NK-92 treated with Interleukin-12 subunit alpha and Interleukin-12 subunit beta, amount 100 ng/mL, for 24 hours (cell line): Measurements from ENCODE around the gene EIF4A2.
"Not testable (repeated sequence)": the region's sequence is repeated elsewhere in the genome, so short reads cannot be mapped to it uniquely, and the experiment has no call there.

Experiments
- DNase-seq: peaks from one replicate; lab custom pipeline; 2025; lab: John Stamatoyannopoulos, UW

Gene EIF4A2

GRCh38 chr3:186784820-186785494 lies 1.6 kb downstream of the EIF4A2 start:
- DNase-seq, result no peak

GRCh38 chr3:186785495-186786018 lies 2.2 kb downstream of the EIF4A2 start:
- no peak for DNase-seq

GRCh38 chr3:186786922-186787321 lies 3.5 kb downstream of the EIF4A2 start:
- no peak for DNase-seq

- DNase-seq, result no peak
Observed at GRCh38 chr3:186787642-186788481, 4.5 kb downstream of the EIF4A2 start.

- DNase-seq, result no peak
Observed at GRCh38 chr3:186788482-186789370, 5.3 kb downstream of the EIF4A2 start.

- no peak for DNase-seq
Observed at GRCh38 chr3:186789554-186790260, 6.3 kb downstream of the EIF4A2 start.

GRCh38 chr3:186790261-186790981 lies 7.0 kb downstream of the EIF4A2 start:
- no peak for DNase-seq

GRCh38 chr3:186798239-186798874 lies 15.0 kb downstream of the EIF4A2 start:
- DNase-seq, result no peak

GRCh38 chr3:186800285-186800684 lies 16.9 kb downstream of the EIF4A2 start:
- DNase-seq, result no peak

GRCh38 chr3:186802701-186803100 lies 19.3 kb downstream of the EIF4A2 start:
- DNase-seq, result no peak

- not testable (repeated sequence) for DNase-seq
Observed at GRCh38 chr3:186803447-186803846, 20.1 kb downstream of the EIF4A2 start.

- peak; percentile 80 for DNase-seq
Observed at GRCh38 chr3:186806089-186807055, 23.0 kb downstream of the EIF4A2 start, which contains the start of gene RFC4. Gene RFC4 (minus strand): TSS chr3:186806482. CDS start chr3:186804713, 1,769 bp downstream.

- no peak for DNase-seq
Observed at GRCh38 chr3:186807231-186807630, 23.9 kb downstream of the EIF4A2 start.

- no peak for DNase-seq
Observed at GRCh38 chr3:186810336-186810996, 27.1 kb downstream of the EIF4A2 start.

- not testable (repeated sequence) for DNase-seq
Observed at GRCh38 chr3:186811313-186811712, 27.9 kb downstream of the EIF4A2 start.

GRCh38 chr3:186814100-186814499 lies 30.7 kb downstream of the EIF4A2 start:
- no peak for DNase-seq

GRCh38 chr3:186815435-186815834 lies 32.1 kb downstream of the EIF4A2 start:
- no peak for DNase-seq

GRCh38 chr3:186818516-186818915 lies 35.1 kb downstream of the EIF4A2 start:
- no peak for DNase-seq
